HCT116 (cell line): ENCODE measurements around the gene OR5A2.

Experiments
- CTCF ChIP-seq, 3 experiments: fragments of 200-600 bp in 1 of 3; sonication (generic) in 1 of 3; IDR thresholded peaks in 2 of 3; conservative IDR thresholded peaks in 1 of 3; 2 replicates each; pipeline ENCODE4 v1.5.1; 2012 to 2017; ENCODE audit warnings: low read depth in 2 of 3, low read length in 2 of 3, antibody characterized with exemption in 1 of 3, borderline replicate concordance in 1 of 3, control low read depth in 1 of 3, mild to moderate bottlenecking in 1 of 3, mixed read lengths in 1 of 3, mixed run types in 1 of 3, moderate library complexity in 1 of 3; ENCODE audit not compliant: insufficient read depth in 1 of 3
- EGR1 ChIP-seq: IDR thresholded peaks from 2 replicates; pipeline ENCODE4 v1.6.1; 2012; ENCODE audit warnings: low read depth
- ELF1 ChIP-seq: IDR thresholded peaks from 2 replicates; pipeline ENCODE4 v1.6.1; 2012; ENCODE audit warnings: low read depth, borderline replicate concordance
- EZH2 ChIP-seq: fragments of 200-600 bp; sonication (generic); IDR thresholded peaks from 2 replicates; pipeline ENCODE4 v1.6.1; 2017; ENCODE audit warnings: antibody characterized with exemption, mixed run types
- POLR2A ChIP-seq: IDR thresholded peaks from 2 replicates; pipeline ENCODE4 v1.7.0; 2011; ENCODE audit warnings: borderline replicate concordance; ENCODE audit not compliant: insufficient read depth, insufficient read length; ENCODE audit errors: extremely low read depth
- POLR2AphosphoS5 ChIP-seq: IDR thresholded peaks from 2 replicates; pipeline ENCODE4 v1.6.1; 2011; ENCODE audit warnings: mild to moderate bottlenecking, low read depth, low read length, moderate library complexity
- ZBTB33 ChIP-seq: IDR thresholded peaks from 2 replicates; pipeline ENCODE4 v1.6.1; 2011; ENCODE audit warnings: mild to moderate bottlenecking, low read length, moderate library complexity; ENCODE audit not compliant: insufficient replicate concordance; ENCODE audit errors: extremely low read depth

GRCh38 chr11:59394186-59394585 is 32.0 kb downstream of the OR5A2 start:
- TF ChIP-seq POLR2AphosphoS5 (no peak), POLR2A (no peak), ZBTB33 (no peak), CTCF (IDR thresholded peaks at IDR 0.05 in 2 of 3, conservative IDR thresholded peaks at IDR 0.05 in 1 of 3; ENCODE audit: borderline replicate concordance in 1 of 3, insufficient read depth in 1 of 3, low read depth in 2 of 3, low read length in 2 of 3) (no peak), EGR1 (no peak), ELF1 (no peak), EZH2 (no peak)
